Prostate gland (tissue), 2 donors: ENCODE results near the gene ZCCHC7.

Source experiments
- CTCF ChIP-seq, 4 experiments: fragments of 200-600 bp in 2 of 4; fragments of 450-650 bp in 2 of 4; sonication (generic) in 2 of 4; IDR thresholded peaks; 1 replicate in 3 of 4; 2 replicates in 1 of 4; pipeline ENCODE4 v1.5.1; 2016 to 2019; ENCODE audit warnings: antibody characterized with exemption in 4 of 4, mild to moderate bottlenecking in 2 of 4, moderate library complexity in 2 of 4
- POLR2AphosphoS5 ChIP-seq: sonication (generic); formaldehyde crosslinking; IDR thresholded peaks from one replicate; pipeline ENCODE4 v1.6.1; 2017; ENCODE audit warnings: antibody characterized with exemption

DNA sequence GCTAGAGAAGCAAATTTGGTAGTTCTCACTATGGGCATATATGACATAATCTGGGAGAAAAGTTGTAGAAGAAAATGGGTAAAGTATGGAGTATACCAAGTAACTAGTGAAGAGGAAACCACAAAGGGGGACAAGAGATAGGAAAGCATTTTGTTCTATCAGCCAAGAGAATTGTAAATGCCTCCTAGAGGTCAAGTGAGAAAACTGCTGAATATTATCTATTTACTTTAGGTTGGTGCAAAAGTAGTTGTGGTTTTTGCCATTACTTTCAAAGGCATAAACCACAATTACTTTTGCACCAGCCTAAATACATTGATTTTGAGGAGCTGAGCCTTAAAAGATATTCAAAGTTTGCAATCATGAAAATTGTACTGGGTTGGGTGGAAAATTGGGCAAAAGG, 175.4 kb downstream of the ZCCHC7 start:
- TF ChIP-seq CTCF (IDR thresholded peaks at IDR 0.05) (no peak), POLR2AphosphoS5 (no peak)
